ENCODE data around the gene OR2W3. TPM values are rescaled to one million over a fixed set of nuclear protein-coding genes. Genes with fewer than 3 reads are reported as not detected.

Gene OR2W3
- total RNA-seq, 1 experiment from 2014 or later, result not detected

- ChIA-PET POLR2A (interaction anchor here (0.6 to 1.2 kb wide), 4 partner anchors 11 to 339 kb away, joined by 3 read pairs; no protein-coding TSS in a partner anchor), CTCF (interaction anchor here (1.0 to 1.6 kb wide), 2 partner anchors 10 to 347 kb away, joined by 3 to 5 read pairs; partner anchors contain the start of gene OR2W3)
- TF ChIP-seq CTCF (IDR thresholded peaks at IDR 0.05; ENCODE audit: unreplicated experiment), result no peak
- H3K4me1 Mint-ChIP-seq (ENCODE audit: insufficient read depth, unreplicated experiment), result peaks cover 20% of the 10 kb centered on the region
- intact Hi-C loops (cut with micrococcal nuclease), result loop anchor here (1.0 to 2.0 kb wide), 2 partner anchors 159 to 225 kb away; no protein-coding TSS in a partner anchor
- H3K36me3 Mint-ChIP-seq (ENCODE audit: insufficient read depth, unreplicated experiment), result no peaks in the 10 kb centered on the region
- no TSS peak for BruUV-seq (replicated peaks)
- no peaks in the 10 kb centered on the region for H3K27me3 Mint-ChIP-seq (ENCODE audit: insufficient read depth, unreplicated experiment)
- peak overlapping the region; percentile 99 for H3K27ac Mint-ChIP-seq (ENCODE audit: low read depth, unreplicated experiment)
- peaks cover 14% of the 10 kb centered on the region for H3K9me3 Mint-ChIP-seq (ENCODE audit: unreplicated experiment)
- peak overlapping the region; percentile 79 for H3K4me3 Mint-ChIP-seq (ENCODE audit: unreplicated experiment)
- no peak for DNase-seq (ENCODE audit: unreplicated experiment)
Observed at GRCh38 chr1:247905910-247906503, 10.6 kb downstream of the OR2W3 start.

GRCh38 chr1:247906504-247907047 is 11.2 kb downstream of the OR2W3 start:
- intact Hi-C loops (cut with micrococcal nuclease), result loop anchor here (1.0 to 2.0 kb wide), 2 partner anchors 160 to 225 kb away; no protein-coding TSS in a partner anchor
- peak overlapping the region; percentile 79 for H3K4me3 Mint-ChIP-seq (ENCODE audit: unreplicated experiment)
- no peak for TF ChIP-seq CTCF (IDR thresholded peaks at IDR 0.05; ENCODE audit: unreplicated experiment)
- ChIA-PET CTCF (interaction anchor here (1.0 to 1.6 kb wide), 2 partner anchors 10 to 346 kb away, joined by 3 to 5 read pairs; partner anchors contain the start of gene OR2W3), POLR2A (interaction anchor here (0.6 to 1.2 kb wide), 4 partner anchors 11 to 338 kb away, joined by 3 read pairs; no protein-coding TSS in a partner anchor)
- peaks cover 14% of the 10 kb centered on the region for H3K9me3 Mint-ChIP-seq (ENCODE audit: unreplicated experiment)
- H3K36me3 Mint-ChIP-seq (ENCODE audit: insufficient read depth, unreplicated experiment), result no peaks in the 10 kb centered on the region
- no TSS peak for BruUV-seq (replicated peaks)
- peaks cover 20% of the 10 kb centered on the region for H3K4me1 Mint-ChIP-seq (ENCODE audit: insufficient read depth, unreplicated experiment)
- DNase-seq (ENCODE audit: unreplicated experiment), result peak; percentile 79
- no peaks in the 10 kb centered on the region for H3K27me3 Mint-ChIP-seq (ENCODE audit: insufficient read depth, unreplicated experiment)
- H3K27ac Mint-ChIP-seq (ENCODE audit: low read depth, unreplicated experiment), result peak overlapping the region; percentile 99

GRCh38 chr1:247908766-247909165 is 13.4 kb downstream of the OR2W3 start:
- no peak for DNase-seq (ENCODE audit: unreplicated experiment)
- Mint-ChIP-seq H3K27ac (ENCODE audit: low read depth, unreplicated experiment) (no peak overlapping the region), H3K27me3 (ENCODE audit: insufficient read depth, unreplicated experiment) (no peaks in the 10 kb centered on the region), H3K4me1 (ENCODE audit: insufficient read depth, unreplicated experiment) (peaks cover 20% of the 10 kb centered on the region), H3K36me3 (ENCODE audit: insufficient read depth, unreplicated experiment) (no peaks in the 10 kb centered on the region), H3K9me3 (ENCODE audit: unreplicated experiment) (peaks cover 23% of the 10 kb centered on the region), H3K4me3 (ENCODE audit: unreplicated experiment) (no peak overlapping the region)
- TF ChIP-seq CTCF (IDR thresholded peaks at IDR 0.05; ENCODE audit: unreplicated experiment), result no peak
- ChIA-PET POLR2A (no interaction called here), CTCF (no interaction called here)
- intact Hi-C loops (cut with micrococcal nuclease), result no loop called here
- BruUV-seq (replicated peaks), result no TSS peak

- Mint-ChIP-seq H3K27ac (ENCODE audit: low read depth, unreplicated experiment) (no peak overlapping the region), H3K27me3 (ENCODE audit: insufficient read depth, unreplicated experiment) (no peaks in the 10 kb centered on the region), H3K9me3 (ENCODE audit: unreplicated experiment) (peaks cover 13% of the 10 kb centered on the region), H3K4me1 (ENCODE audit: insufficient read depth, unreplicated experiment) (peaks cover 24% of the 10 kb centered on the region), H3K4me3 (ENCODE audit: unreplicated experiment) (no peak overlapping the region), H3K36me3 (ENCODE audit: insufficient read depth, unreplicated experiment) (no peaks in the 10 kb centered on the region)
- POLR2A ChIA-PET, result interaction anchor here (1.0 kb wide), 1 partner anchor 29 kb away, joined by 3 read pairs; no protein-coding TSS in a partner anchor
- CTCF ChIA-PET, result interaction anchor here (0.6 to 1.4 kb wide), 10 partner anchors 10 to 524 kb away, joined by 3 to 4 read pairs (median 3); partner anchors contain the start of gene OR2AJ1
- no peak for TF ChIP-seq CTCF (IDR thresholded peaks at IDR 0.05; ENCODE audit: unreplicated experiment)
- DNase-seq (ENCODE audit: unreplicated experiment), result no peak
- no TSS peak for BruUV-seq (replicated peaks)
- intact Hi-C loops (cut with micrococcal nuclease), result loop anchor here (1.0 kb wide), 1 partner anchor 232 kb away; no protein-coding TSS in a partner anchor
Observed at GRCh38 chr1:247913786-247914185, 18.4 kb downstream of the OR2W3 start.

Data from MCF 10A (cell line).